HL-60 (cell line): Measurements from ENCODE around the gene PSMB11.

Source experiments
- DNase-seq, 2 experiments: peaks; one replicate each; pipeline ENCODE4 v3.0.0-alpha.2; 2010 to 2020; ENCODE audit warnings: low read depth in 1 of 2, low spot score in 1 of 2
- H3K27ac ChIP-seq: fragments of 250-450 bp; sonication (Bioruptor Pico); replicated peaks from 2 replicates; pipeline ENCODE4 v1.5.1; 2020; ENCODE audit warnings: mild to moderate bottlenecking, moderate library complexity
- H3K27me3 ChIP-seq: fragments of 250-450 bp; sonication (Bioruptor Pico); 2 replicates; pipeline ENCODE4 v1.5.1; 2021; ENCODE audit warnings: mild to moderate bottlenecking, moderate library complexity; ENCODE audit not compliant: insufficient read depth, poor library complexity, severe bottlenecking
- H3K4me3 ChIP-seq: replicated peaks from 2 replicates; pipeline ENCODE4 v1.5.1; 2011; ENCODE audit warnings: mild to moderate bottlenecking, control low read depth, low read length; ENCODE audit not compliant: insufficient read depth
- GABPA ChIP-seq: IDR thresholded peaks from 2 replicates; pipeline ENCODE4 v1.6.1; 2012; ENCODE audit warnings: low read depth
- POLR2AphosphoS5 ChIP-seq: IDR thresholded peaks from 2 replicates; pipeline ENCODE4 v1.6.1; 2012; ENCODE audit warnings: low read depth
- SPI1 ChIP-seq: IDR thresholded peaks from 2 replicates; pipeline ENCODE4 v1.6.1; 2012; ENCODE audit warnings: low read depth, mild to moderate bottlenecking, borderline replicate concordance
- TF ChIP-seq, protein P1 (sequence below): IDR thresholded peaks from one replicate; pipeline ENCODE4 v1.5.1; 2011; ENCODE audit warnings: low read length, control low read depth, inconsistent platforms; ENCODE audit not compliant: insufficient read depth
- TF ChIP-seq, protein P2 (sequence below): IDR thresholded peaks from 2 replicates; pipeline ENCODE4 v1.6.1; 2012; ENCODE audit warnings: low read depth; ENCODE audit not compliant: insufficient replicate concordance

The PSMB11 gene

GRCh38 chr14:23047034-23047634 is 5.1 kb downstream of the PSMB11 start:
- no peaks in the 10 kb centered on the region for H3K27me3 ChIP-seq
- H3K4me3 ChIP-seq = no peak overlapping the region
- H3K27ac ChIP-seq = no peak overlapping the region
- no peak for TF ChIP-seq SPI1
- TF ChIP-seq, protein P1, sequence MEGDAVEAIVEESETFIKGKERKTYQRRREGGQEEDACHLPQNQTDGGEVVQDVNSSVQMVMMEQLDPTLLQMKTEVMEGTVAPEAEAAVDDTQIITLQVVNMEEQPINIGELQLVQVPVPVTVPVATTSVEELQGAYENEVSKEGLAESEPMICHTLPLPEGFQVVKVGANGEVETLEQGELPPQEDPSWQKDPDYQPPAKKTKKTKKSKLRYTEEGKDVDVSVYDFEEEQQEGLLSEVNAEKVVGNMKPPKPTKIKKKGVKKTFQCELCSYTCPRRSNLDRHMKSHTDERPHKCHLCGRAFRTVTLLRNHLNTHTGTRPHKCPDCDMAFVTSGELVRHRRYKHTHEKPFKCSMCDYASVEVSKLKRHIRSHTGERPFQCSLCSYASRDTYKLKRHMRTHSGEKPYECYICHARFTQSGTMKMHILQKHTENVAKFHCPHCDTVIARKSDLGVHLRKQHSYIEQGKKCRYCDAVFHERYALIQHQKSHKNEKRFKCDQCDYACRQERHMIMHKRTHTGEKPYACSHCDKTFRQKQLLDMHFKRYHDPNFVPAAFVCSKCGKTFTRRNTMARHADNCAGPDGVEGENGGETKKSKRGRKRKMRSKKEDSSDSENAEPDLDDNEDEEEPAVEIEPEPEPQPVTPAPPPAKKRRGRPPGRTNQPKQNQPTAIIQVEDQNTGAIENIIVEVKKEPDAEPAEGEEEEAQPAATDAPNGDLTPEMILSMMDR = no peak
- TF ChIP-seq, protein P2, sequence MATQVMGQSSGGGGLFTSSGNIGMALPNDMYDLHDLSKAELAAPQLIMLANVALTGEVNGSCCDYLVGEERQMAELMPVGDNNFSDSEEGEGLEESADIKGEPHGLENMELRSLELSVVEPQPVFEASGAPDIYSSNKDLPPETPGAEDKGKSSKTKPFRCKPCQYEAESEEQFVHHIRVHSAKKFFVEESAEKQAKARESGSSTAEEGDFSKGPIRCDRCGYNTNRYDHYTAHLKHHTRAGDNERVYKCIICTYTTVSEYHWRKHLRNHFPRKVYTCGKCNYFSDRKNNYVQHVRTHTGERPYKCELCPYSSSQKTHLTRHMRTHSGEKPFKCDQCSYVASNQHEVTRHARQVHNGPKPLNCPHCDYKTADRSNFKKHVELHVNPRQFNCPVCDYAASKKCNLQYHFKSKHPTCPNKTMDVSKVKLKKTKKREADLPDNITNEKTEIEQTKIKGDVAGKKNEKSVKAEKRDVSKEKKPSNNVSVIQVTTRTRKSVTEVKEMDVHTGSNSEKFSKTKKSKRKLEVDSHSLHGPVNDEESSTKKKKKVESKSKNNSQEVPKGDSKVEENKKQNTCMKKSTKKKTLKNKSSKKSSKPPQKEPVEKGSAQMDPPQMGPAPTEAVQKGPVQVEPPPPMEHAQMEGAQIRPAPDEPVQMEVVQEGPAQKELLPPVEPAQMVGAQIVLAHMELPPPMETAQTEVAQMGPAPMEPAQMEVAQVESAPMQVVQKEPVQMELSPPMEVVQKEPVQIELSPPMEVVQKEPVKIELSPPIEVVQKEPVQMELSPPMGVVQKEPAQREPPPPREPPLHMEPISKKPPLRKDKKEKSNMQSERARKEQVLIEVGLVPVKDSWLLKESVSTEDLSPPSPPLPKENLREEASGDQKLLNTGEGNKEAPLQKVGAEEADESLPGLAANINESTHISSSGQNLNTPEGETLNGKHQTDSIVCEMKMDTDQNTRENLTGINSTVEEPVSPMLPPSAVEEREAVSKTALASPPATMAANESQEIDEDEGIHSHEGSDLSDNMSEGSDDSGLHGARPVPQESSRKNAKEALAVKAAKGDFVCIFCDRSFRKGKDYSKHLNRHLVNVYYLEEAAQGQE = no peak
- no peak for DNase-seq

- no peak for DNase-seq
- no peak overlapping the region for H3K4me3 ChIP-seq
- TF ChIP-seq GABPA (no peak), POLR2AphosphoS5 (no peak), SPI1 (no peak)
- TF ChIP-seq, protein P1 = no peak
- TF ChIP-seq, protein P2 = no peak
- H3K27me3 ChIP-seq = no peaks in the 10 kb centered on the region
- no peak overlapping the region for H3K27ac ChIP-seq
Observed at GRCh38 chr14:23047751-23048693, 6.0 kb downstream of the PSMB11 start.

DNA sequence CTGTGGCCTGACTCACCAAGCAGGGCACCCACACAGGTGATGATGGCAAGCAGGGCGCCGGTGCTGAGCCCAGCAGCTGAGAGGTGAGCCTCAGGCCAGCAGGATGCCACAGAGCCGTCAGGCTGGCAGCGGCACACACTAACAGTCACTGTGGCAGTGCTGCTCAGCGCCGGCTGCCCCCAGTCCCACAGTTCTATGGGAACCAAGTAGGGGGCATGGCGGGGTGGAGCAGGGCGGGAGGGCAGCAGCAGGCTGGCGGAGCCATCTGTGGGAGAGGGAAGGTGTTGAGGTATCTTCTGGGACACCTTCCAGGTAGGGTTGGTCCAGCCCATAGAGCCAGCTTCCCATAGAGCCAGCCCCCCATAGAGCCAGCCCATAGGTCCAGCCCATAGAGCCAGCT is 7.0 kb downstream of the PSMB11 start:
- H3K4me3 ChIP-seq = no peak overlapping the region
- TF ChIP-seq POLR2AphosphoS5 = no peak
- no peak for TF ChIP-seq GABPA
- TF ChIP-seq, protein P1 = no peak
- TF ChIP-seq SPI1 = no peak
- TF ChIP-seq, protein P2 = no peak
- no peak for DNase-seq
- H3K27ac ChIP-seq = no peak overlapping the region
- H3K27me3 ChIP-seq = no peaks in the 10 kb centered on the region
